Keratinocyte (primary cell): ENCODE measurements around the gene PPP1R3D. TPM values are rescaled to one million over a fixed set of nuclear protein-coding genes. Genes with fewer than 3 reads are reported as not detected.

ENCODE experiments used
- DNase-seq: peaks from one replicate; pipeline ENCODE4 v3.0.0-alpha.2; 2011; ENCODE audit warnings: low read depth, missing footprints, low spot score
- FAIRE-seq: peaks from 2 replicates; lab custom pipeline; 2011; peaks lifted over from hg19 to GRCh38; lab: Jason Lieb, UNC
- H2AFZ ChIP-seq: 2 replicates; pipeline ENCODE4 v1.6.0; 2012; ENCODE audit warnings: low read length, control low read depth, inconsistent platforms; ENCODE audit not compliant: control insufficient read depth
- H3K27ac ChIP-seq: 2 replicates; pipeline ENCODE4 v1.5.1; 2011; ENCODE audit warnings: low read length; ENCODE audit not compliant: control insufficient read depth, insufficient read depth
- H3K27me3 ChIP-seq: 3 replicates; pipeline ENCODE4 v1.6.0; 2011; ENCODE audit warnings: low read length; ENCODE audit not compliant: control insufficient read depth, insufficient read depth; ENCODE audit errors: extremely low read depth
- H3K36me3 ChIP-seq, 2 experiments: 2 replicates in 1 of 2; 3 replicates in 1 of 2; pipeline ENCODE4 v1.5.1; 2011; ENCODE audit warnings: low read length in 2 of 2, mild to moderate bottlenecking in 1 of 2; ENCODE audit not compliant: control insufficient read depth in 2 of 2, insufficient read depth in 2 of 2; ENCODE audit errors: extremely low read depth in 1 of 2
- H3K4me1 ChIP-seq: 3 replicates; pipeline ENCODE4 v1.5.1; 2011; ENCODE audit warnings: low read length; ENCODE audit not compliant: control insufficient read depth, insufficient read depth; ENCODE audit errors: extremely low read depth
- H3K4me2 ChIP-seq: 3 replicates; pipeline ENCODE4 v1.6.0; 2011; ENCODE audit warnings: low read depth, low read length; ENCODE audit not compliant: control insufficient read depth, insufficient read depth; ENCODE audit errors: extremely low read depth
- H3K4me3 ChIP-seq, 3 experiments: fragments of 200-600 bp in 1 of 3; sonication (generic) in 1 of 3; 2 replicates in 2 of 3; 3 replicates in 1 of 3; pipeline ENCODE4 v1.5.1; 2011 to 2016; ENCODE audit warnings: low read length in 3 of 3, mild to moderate bottlenecking in 3 of 3, control low read depth in 2 of 3, inconsistent platforms in 1 of 3, low read depth in 1 of 3, mixed read lengths in 1 of 3, mixed run types in 1 of 3, moderate library complexity in 1 of 3; ENCODE audit not compliant: control insufficient read depth in 2 of 3, insufficient read depth in 2 of 3; ENCODE audit errors: extremely low read depth in 1 of 3
- H3K79me2 ChIP-seq: 2 replicates; pipeline ENCODE4 v1.6.0; 2012; ENCODE audit warnings: low read length; ENCODE audit not compliant: control insufficient read depth, insufficient read depth
- H3K9ac ChIP-seq: 3 replicates; pipeline ENCODE4 v1.6.0; 2011; ENCODE audit warnings: low read length; ENCODE audit not compliant: control insufficient read depth, insufficient read depth; ENCODE audit errors: extremely low read depth
- H3K9me1 ChIP-seq: 3 replicates; pipeline ENCODE4 v1.6.0; 2011; ENCODE audit warnings: low read length; ENCODE audit not compliant: control insufficient read depth, insufficient read depth; ENCODE audit errors: extremely low read depth
- H3K9me3 ChIP-seq: 2 replicates; pipeline ENCODE4 v1.5.1; 2012; ENCODE audit warnings: low read depth, low read length; ENCODE audit not compliant: control insufficient read depth
- H4K20me1 ChIP-seq: 3 replicates; pipeline ENCODE4 v1.6.0; 2011; ENCODE audit warnings: low read length; ENCODE audit not compliant: control insufficient read depth, insufficient read depth; ENCODE audit errors: extremely low read depth
- EZH2 ChIP-seq: IDR thresholded peaks from one replicate; pipeline ENCODE4 v1.6.1; 2012; ENCODE audit warnings: inconsistent platforms, mild to moderate bottlenecking, low read length, moderate library complexity
- dilution Hi-C: fragments of 300-500 bp; cut with MboI; formaldehyde crosslinking; loops from one replicate; pipeline ENCODE4 v1.7.0; 2020; ENCODE audit warnings: low sequenced_read_pairs; ENCODE audit not compliant: extremely low pct_ligation_motif_present
- polyA plus RNA-seq, 5 experiments: library from polyadenylated mRNA; depleted of rRNA in 3 of 5; stranded (reverse) in 3 of 5; stranded (forward) in 1 of 5; unstranded in 1 of 5; fragments of >200 nt; gene quantifications; 1 replicate in 1 of 5; 2 replicates in 3 of 5; 3 replicates in 1 of 5; pipeline versions ENCODE4 v1.2.1 to v1.2.3, GENCODE V29; 2011 to 2012; ENCODE audit warnings: missing spikeins in 2 of 5, low read depth in 1 of 5, low replicate concordance in 1 of 5
- TF ChIP-seq, protein P1 (sequence below), 3 experiments: IDR thresholded peaks in 1 of 3; conservative IDR thresholded peaks in 1 of 3; optimal IDR thresholded peaks in 1 of 3; 2 replicates in 2 of 3; 3 replicates in 1 of 3; pipeline versions ENCODE3 to v1.5.1; 2011; ENCODE audit warnings: low read length in 3 of 3, mild to moderate bottlenecking in 3 of 3, moderate library complexity in 2 of 3, control low read depth in 1 of 3, inconsistent platforms in 1 of 3; ENCODE audit not compliant: insufficient read depth in 2 of 3; ENCODE audit errors: extremely low read depth in 1 of 3

Gene PPP1R3D
- polyA plus RNA-seq, 1 donor (not counting 4 experiments of a cell fraction or from before 2014, with no cell fraction given): 2.8 TPM

DNA sequence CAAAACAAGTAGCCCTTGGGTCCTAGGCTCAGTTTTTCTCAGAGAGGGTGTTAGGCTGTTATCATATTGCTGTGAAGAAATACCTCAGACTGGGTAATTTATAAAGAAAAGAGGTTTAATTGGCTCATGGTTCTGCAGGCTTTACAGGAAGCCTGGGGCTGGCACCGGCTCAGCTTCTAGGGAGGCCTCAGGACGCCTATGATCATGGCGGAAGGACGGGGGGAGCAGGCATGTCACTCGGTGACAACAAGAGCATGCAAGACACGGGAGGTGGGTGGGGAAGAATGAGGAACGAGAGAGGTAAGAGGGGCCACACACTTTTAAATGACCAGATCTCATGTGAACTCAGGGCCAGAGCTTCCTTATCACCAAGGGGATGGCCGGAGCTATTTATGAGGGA is 45.1 kb upstream of the PPP1R3D start:
- Histone ChIP-seq H3K4me2 (no peak overlapping the region), H3K27me3 (no peaks in the 10 kb centered on the region), H3K27ac (no peak overlapping the region), H3K79me2 (no peaks in the 10 kb centered on the region), H3K9me1 (no peaks in the 10 kb centered on the region), H2AFZ (no peak overlapping the region), H3K9me3 (no peaks in the 10 kb centered on the region), H4K20me1 (no peaks in the 10 kb centered on the region), H3K36me3 (no peaks in the 10 kb centered on the region), H3K4me1 (peaks cover 21% of the 10 kb centered on the region), H3K9ac (no peak overlapping the region), H3K4me3 (no peak overlapping the region)
- dilution Hi-C loops: no loop called here
- DNase-seq (no peak), FAIRE-seq (no peak)
- TF ChIP-seq EZH2: no peak
- TF ChIP-seq, protein P1, sequence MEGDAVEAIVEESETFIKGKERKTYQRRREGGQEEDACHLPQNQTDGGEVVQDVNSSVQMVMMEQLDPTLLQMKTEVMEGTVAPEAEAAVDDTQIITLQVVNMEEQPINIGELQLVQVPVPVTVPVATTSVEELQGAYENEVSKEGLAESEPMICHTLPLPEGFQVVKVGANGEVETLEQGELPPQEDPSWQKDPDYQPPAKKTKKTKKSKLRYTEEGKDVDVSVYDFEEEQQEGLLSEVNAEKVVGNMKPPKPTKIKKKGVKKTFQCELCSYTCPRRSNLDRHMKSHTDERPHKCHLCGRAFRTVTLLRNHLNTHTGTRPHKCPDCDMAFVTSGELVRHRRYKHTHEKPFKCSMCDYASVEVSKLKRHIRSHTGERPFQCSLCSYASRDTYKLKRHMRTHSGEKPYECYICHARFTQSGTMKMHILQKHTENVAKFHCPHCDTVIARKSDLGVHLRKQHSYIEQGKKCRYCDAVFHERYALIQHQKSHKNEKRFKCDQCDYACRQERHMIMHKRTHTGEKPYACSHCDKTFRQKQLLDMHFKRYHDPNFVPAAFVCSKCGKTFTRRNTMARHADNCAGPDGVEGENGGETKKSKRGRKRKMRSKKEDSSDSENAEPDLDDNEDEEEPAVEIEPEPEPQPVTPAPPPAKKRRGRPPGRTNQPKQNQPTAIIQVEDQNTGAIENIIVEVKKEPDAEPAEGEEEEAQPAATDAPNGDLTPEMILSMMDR (optimal IDR thresholded peaks at IDR 0.05 in 1 of 3, IDR thresholded peaks at IDR 0.05 in 1 of 3, conservative IDR thresholded peaks at IDR 0.05 in 1 of 3; ENCODE audit: extremely low read depth in 1 of 3, insufficient read depth in 2 of 3, low read length in 3 of 3): no peak

DNA sequence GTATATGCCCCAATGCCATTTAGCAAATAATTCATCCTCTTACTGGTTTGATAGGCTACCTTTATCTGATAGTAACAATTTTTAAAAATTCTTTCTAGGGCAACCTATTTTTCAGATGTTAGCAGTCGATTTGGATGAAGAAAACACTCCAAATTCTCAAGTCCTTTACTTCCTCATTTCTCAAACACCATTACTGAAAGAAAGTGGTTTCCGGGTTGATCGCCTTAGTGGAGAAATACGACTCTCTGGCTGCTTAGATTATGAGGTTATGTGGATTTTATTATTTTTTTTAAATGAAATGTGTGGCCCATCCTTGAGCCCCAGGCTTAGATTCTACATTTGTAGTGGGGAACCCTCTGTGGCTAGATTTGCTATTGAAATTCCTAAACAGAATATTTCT is 44.4 kb upstream of the PPP1R3D start:
- Histone ChIP-seq H4K20me1 (no peaks in the 10 kb centered on the region), H3K9ac (no peak overlapping the region), H3K9me1 (no peaks in the 10 kb centered on the region), H3K9me3 (no peaks in the 10 kb centered on the region), H3K79me2 (no peaks in the 10 kb centered on the region), H3K4me3 (no peak overlapping the region), H2AFZ (no peak overlapping the region), H3K4me2 (no peak overlapping the region), H3K4me1 (peaks cover 21% of the 10 kb centered on the region), H3K27me3 (no peaks in the 10 kb centered on the region), H3K27ac (no peak overlapping the region), H3K36me3 (no peaks in the 10 kb centered on the region)
- TF ChIP-seq, protein P1 (optimal IDR thresholded peaks at IDR 0.05 in 1 of 3, IDR thresholded peaks at IDR 0.05 in 1 of 3, conservative IDR thresholded peaks at IDR 0.05 in 1 of 3; ENCODE audit: extremely low read depth in 1 of 3, insufficient read depth in 2 of 3, low read length in 3 of 3): no peak
- TF ChIP-seq EZH2: no peak
- DNase-seq (no peak), FAIRE-seq (no peak)
- dilution Hi-C loops: no loop called here
